HG02571 (cell line): Measurements from ENCODE around the gene CA11.
A peak's percentile ranks its signal among the peaks of the same experiment; 100 is the strongest.

ENCODE experiments used
- ATAC-seq: cut with Tn5 transposase; IDR thresholded peaks from one replicate; pipeline ENCODE4 v1.9.1; 2021; ENCODE audit warnings: mild to moderate bottlenecking, moderate library complexity; ENCODE audit not compliant: unreplicated experiment

The CA11 gene

DNA sequence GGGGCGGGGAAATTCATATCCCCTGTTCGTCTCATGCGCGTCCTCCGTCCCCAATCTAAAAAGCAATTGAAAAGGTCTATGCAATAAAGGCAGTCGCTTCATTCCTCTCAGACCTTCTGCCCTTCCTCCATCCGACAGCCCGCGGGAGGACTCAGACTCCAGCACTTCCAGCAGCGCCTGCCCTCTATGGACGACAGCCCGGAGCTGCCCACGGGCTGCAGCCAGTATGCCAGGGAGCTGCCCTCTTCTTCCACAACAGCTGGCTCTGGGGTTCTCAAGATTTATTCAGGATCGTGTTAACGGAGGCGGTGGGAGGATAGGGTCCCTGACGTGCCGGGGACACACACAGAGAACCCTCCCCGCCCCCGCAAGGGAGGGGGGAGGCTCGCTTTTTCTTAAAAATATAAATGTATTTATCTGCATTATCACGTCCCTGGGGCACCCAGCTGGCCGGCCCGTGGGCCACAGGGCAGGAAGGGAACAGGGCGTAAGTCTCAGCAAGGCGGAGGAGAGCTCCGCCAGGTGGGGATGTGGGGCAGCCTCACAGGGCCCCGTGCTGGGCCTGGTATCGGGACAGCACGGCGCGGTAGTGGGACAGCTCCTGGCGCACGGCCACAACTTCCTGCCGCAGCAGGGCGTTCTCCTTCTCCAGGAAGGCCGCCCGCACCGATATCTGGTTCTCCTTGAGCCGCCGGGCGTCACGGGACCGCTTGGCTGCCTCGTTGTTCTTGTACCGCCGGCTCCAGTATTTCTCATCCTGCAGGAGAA lies 15.5 kb downstream of the CA11 start:
- no peak for ATAC-seq

DNA sequence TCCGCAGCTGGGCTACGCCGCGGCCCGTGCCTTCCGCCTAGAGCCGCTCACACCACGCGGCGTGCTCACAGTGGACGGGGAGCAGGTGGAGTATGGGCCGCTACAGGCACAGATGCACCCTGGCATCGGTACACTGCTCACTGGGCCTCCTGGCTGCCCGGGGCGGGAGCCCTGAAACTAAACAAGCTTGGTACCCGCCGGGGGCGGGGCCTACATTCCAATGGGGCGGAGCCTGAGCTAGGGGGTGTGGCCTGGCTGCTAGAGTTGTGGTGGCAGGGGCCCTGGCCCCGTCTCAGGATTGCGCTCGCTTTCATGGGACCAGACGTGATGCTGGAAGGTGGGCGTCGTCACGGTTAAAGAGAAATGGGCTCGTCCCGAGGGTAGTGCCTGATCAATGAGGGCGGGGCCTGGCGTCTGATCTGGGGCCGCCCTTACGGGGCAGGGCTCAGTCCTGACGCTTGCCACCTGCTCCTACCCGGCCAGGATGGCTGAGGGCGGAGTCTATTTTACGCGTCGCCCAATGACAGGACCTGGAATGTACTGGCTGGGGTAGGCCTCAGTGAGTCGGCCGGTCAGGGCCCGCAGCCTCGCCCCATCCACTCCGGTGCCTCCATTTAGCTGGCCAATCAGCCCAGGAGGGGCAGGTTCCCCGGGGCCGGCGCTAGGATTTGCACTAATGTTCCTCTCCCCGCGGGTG lies 16.2 kb downstream of the CA11 start:
- no peak for ATAC-seq

DNA sequence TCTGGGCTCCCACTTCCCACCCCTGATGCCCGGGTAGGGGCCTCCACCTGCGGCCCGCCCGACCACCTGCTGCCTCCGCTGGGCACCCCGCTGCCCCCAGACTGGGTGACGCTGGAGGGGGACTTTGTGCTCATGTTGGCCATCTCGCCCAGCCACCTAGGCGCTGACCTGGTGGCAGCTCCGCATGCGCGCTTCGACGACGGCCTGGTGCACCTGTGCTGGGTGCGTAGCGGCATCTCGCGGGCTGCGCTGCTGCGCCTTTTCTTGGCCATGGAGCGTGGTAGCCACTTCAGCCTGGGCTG lies 16.7 kb downstream of the CA11 start:
- no peak for ATAC-seq

DNA sequence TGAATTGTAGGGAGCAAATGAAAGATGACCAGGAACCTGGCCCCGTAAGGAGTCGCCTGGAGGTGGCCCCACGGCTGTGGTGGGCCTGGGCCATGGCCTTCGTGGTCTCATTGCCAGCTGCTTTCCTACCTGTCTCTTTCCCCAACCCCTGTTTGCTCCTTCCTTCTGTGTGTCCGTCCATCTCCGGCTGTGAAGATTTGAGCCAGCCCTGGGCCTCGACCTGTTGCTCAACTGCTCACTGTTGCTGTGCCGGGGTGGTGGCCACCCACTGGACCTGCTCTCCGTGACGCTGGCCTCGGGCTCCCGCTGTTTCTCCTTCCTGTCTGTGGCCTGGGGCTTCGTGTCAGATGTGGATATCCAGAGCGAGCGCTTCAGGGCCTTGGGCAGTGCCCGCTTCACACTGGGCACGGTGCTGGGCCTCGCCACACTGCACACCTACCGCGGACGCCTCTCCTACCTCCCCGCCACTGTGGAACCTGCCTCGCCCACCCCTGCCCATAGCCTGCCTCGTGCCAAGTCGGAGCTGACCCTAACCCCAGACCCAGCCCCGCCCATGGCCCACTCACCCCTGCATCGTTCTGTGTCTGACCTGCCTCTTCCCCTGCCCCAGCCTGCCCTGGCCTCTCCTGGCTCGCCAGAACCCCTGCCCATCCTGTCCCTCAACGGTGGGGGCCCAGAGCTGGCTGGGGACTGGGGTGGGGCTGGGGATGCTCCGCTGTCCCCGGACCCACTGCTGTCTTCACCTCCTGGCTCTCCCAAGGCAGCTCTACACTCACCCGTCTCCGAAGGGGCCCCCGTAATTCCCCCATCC lies 17.3 kb downstream of the CA11 start:
- no peak for ATAC-seq

DNA sequence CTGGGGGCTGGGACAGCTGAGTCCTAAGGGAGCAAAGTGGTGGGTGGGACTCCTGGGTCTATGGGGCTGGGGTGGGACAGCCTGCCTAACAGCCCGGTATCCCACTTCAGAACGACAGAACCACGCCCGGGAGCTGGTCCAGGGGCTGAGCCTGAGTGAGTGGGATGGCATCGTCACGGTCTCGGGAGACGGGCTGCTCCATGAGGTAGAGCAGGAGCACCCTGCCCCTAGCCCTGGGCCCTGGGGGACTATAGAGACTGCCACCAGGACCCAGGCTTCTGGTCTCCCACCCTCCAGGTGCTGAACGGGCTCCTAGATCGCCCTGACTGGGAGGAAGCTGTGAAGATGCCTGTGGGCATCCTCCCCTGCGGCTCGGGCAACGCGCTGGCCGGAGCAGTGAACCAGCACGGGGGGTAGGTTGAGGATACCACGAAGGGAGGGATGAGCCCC lies 18.1 kb downstream of the CA11 start:
- ATAC-seq, result no peak

DNA sequence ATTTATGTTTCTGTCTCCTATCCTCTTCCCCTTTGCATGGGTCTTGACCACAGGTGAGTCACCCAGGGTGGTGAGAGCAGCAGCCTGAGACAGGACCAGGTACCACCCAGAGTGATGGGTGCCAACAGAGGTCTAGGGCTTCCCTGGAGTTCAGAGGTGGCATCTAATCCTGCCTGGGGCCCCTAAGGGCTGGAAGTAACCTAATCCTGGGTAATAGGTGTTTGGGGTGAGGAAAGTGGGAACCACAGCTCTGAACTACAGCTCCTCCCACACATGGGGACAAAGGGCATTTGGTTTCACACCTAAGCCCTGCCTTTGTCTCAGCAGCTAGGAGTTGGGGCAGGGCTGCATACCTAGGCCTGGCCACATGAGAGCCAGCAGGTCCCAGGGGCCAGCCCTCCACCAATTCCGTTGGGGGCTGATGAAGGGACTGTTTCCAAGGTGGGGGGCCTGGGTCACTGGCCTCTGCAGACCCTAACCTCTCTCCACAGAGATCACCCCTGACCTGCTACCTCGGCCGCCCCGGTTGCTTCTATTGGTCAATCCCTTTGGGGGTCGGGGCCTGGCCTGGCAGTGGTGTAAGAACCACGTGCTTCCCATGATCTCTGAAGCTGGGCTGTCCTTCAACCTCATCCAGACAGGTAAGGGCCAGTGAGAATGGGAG lies 18.7 kb downstream of the CA11 start:
- ATAC-seq, result no peak

DNA sequence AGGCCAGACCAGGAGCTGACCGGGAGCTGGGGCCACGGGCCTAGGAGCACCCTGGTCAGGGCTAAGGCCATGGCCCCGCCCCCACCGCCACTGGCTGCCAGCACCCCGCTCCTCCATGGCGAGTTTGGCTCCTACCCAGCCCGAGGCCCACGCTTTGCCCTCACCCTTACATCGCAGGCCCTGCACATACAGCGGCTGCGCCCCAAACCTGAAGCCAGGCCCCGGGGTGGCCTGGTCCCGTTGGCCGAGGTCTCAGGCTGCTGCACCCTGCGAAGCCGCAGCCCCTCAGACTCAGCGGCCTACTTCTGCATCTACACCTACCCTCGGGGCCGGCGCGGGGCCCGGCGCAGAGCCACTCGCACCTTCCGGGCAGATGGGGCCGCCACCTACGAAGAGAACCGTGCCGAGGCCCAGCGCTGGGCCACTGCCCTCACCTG lies 20.1 kb downstream of the CA11 start:
- ATAC-seq, result no peak

DNA sequence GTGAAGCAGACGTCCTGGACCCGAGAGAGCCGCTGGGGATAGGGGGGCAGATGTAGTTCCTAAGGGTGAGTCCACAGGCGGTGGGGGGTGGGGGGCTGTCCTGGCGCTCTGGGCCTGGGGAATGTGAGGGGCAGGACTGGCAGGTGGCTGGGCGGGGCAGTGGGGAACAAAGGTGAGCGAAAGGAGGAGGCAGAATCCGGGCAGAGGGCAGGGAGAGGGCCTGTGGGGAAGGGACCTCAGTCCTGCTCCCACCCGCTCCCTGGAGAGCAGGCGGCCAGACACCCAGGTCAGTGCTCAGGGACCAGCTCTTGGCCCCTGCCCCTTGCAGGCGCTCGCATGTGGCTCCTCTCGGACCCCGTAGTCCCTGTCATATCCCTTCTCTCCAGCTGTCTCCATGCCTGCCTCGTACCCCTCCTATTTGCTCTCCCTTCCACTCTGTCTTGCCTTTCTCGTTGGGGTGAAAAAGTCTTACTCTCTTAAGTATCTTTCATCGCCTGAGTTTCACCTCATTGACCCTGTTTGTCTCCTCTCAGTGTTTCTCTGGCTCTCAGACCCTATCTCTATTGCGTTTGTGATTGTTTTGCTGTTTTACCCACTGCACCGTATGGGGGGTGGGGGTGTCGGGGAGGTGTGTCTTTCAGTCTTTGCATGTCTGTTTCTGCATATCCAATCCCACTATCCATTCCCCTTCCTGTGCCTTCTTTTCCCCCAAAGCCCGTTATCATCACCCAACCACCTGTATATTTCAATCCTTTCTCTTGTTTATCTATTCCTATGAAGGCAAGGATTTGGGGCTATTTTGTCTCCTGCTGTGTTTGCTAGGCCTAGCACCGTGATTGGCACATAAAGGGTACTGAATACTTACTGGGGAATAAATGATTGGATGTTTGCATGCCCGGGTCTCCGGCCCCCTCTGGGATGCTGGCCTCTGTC lies 20.9 kb downstream of the CA11 start:
- no peak for ATAC-seq

DNA sequence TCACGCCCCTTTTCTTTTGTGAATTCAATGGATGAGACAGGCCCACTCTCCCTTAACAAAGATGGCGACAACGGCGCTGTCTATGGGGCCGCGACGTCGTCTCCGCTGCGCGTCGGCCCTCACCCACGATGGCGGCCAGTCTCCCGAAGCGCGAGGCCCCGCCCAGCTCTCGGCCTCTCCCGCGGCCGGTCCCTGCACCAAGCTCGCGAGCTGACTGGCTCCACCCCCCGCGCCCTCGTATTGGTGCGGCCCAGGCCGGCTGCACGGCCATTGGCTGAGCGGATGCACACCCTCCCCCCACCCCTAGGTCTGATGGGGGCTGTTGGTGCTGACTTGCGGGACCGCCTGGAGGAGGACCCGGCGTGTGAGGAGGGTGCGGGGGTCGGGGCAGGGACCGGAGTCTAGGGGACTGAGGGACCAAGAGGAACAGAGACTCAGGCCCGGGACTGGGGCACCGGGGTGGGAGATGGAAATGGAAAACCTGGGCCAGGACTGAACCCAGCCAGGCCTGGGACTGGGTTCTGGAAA lies 21.9 kb downstream of the CA11 start:
- ATAC-seq, result peak; percentile 54

DNA sequence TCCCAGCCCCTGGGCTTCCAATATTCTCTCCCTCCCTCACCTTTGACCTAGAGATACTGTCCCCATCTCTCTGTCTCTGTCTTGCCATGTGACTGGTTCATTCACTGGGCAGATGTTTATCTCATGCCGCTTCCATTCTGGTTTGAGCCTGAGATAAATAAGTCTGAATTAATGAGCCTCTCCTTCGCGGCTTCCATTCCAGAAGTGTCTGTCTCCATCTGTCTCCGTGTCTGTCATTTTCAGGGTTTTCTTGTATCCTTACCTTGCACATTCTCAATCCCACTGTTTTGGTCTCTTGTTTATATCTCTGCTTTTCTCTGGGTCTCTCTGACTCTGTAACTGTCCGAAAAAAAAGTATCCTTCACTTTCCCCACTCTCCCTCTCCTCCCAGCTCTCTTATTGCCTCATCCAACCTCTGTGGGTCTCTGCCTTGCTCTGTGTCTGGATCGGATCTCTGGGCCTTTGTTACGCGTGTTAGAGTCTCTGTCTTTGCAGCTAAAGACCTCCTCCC lies 22.4 kb downstream of the CA11 start:
- no peak for ATAC-seq

DNA sequence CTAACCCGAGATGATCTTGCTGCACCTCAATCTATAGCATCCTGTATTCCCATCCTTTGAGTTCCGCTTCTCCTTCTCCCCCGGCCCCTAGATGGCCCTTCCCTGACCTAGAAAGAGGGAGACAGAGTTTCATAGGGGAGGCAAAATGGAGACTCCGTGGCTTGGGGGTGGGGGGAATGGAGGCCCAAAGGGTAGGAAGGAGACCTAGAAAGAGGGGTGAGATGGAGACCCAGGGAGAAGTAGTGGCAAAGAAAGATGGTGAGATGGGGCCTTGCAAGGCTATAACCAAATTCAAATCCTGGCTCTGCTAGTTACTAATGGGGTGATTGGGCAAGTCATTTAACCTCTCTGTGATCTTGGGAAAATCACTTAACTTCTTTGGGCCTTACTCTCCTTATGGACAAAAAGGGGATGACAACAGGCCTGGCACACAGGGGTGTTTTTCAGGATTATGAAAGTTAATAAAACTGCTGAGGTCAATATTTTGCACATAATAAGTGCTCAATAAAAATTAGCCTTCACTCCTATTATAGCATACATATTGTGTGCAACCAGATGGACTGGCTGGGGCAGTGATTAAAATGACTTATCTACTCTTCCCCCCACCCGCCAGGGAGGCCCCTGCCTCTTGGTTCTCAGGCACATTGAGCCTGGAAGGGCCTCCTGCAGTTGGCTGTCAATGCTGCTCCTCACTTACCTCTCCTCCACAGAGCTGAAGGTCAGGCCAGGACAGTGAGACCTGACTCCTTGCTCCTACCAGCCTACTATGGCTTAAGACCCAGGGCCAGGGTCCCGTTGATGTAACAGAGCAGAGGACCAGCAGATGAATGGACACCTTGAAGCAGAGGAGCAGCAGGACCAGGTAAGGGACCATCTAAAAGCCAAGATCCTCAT lies 26.0 kb downstream of the CA11 start:
- ATAC-seq, result no peak

DNA sequence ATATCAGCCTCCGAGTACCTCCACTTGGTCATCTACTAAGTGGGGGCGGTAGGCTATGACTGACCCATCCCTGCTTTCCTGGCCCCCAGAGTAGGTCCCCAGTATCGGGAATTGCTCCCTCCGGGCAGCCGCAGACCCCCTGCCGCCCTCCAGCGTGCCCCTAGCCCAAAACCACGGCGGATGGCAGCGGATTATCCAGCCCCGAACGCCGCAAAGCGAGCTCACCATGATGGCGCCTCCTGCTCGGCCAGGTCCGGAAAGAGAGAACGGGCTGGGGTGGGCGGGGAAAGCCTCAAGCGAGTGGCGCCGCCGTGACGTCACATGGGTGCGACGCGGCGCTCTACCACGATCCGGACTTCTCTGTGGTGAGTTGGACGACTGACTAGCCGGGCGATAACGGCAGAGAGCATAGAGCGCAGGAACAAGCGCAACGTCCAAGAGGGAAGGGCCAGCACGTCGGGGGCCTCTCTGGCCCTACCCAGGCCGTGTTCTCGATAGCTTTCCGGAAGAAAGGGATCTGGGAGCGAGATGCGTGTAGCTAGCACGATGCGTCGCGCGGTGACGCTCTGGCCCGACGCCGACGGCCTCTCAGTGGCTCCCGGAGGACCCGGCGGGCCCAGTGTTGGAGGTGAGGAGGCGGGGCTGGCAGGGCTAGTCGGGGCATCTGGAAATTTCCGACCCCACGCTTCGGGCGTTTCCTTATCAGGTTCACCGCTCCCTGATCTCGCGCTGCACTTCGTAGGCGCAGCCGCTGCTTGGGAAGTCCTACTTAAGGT lies 26.9 kb downstream of the CA11 start, which contains the start of the genes RPL18 and SPHK2:
TSS of gene RPL18 (minus strand) at position 263 of the 776 bp plus-strand sequence. CDS start at position 228, 35 bp downstream.
TSS of gene SPHK2 (plus strand) at position 591 of the 776 bp plus-strand sequence. CDS start 1,009 bp downstream, outside the sequence.
- ATAC-seq, result peak; percentile 77

DNA sequence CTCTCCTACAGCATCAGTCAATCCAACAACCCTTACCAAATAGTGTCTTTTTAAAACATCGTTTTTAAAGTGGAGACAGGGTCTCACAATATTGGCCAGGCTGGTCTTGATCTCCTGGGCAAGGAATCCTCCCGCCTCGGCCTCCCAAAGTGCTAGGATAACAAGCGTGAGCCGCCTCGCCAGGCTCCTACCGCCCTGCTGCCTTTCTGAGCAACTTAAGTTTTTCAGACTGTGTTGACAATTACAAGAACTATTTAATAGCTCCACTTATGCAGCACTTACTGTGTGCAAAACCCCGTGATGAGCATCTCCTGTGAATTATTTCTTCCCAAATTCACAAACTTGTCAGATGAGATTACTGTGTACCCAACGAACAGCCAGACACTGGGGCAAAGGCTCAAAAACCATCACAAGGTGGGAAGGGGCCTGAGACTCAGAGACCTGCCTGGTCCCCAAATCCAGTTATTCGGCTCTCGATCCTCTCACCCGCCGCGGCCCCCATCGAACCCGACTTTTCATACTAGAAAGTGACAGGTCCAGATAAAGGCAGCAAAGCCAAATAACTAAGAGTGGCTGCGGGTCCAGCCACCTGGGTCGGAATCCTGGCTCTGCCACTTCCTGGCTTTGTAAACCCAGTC lies 27.6 kb downstream of the CA11 start:
- ATAC-seq, result no peak

DNA sequence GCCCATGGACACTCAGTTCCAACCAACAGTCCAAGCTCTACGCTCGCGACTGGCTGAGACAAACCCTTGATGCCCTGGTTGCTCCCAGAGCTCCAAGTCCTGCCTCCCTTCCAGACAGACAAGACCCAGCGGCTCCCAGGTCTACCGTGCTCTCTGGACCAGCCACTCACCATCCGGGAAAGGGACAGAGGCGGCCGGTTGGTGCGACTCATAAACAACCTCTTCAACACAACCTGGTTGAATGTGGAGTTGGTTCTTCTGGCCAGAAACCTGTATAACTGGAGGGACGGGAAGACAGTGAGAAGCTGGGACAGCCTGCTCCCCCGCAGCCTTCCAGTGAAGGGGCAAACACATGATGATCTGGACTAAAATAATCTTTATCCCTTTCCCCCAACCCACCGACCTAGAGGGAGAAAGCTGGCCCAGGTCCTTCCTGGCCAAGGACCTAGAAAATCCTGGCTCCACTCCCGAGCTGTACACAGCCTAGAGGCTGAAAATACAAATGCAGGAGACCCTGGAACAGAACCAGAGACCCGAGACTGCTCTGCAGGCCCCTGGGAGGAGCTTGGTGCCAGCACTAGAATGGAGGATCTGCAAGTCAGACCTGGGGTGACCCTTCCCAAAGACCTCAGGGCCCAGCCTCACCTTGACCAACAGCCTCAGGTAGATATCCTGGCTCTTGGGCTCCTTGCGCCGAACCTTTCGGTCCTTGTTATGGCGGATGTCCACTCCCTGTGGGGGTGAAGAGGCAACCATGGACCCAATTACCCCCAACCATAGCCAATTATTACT lies 28.6 kb downstream of the CA11 start:
- ATAC-seq, result no peak

DNA sequence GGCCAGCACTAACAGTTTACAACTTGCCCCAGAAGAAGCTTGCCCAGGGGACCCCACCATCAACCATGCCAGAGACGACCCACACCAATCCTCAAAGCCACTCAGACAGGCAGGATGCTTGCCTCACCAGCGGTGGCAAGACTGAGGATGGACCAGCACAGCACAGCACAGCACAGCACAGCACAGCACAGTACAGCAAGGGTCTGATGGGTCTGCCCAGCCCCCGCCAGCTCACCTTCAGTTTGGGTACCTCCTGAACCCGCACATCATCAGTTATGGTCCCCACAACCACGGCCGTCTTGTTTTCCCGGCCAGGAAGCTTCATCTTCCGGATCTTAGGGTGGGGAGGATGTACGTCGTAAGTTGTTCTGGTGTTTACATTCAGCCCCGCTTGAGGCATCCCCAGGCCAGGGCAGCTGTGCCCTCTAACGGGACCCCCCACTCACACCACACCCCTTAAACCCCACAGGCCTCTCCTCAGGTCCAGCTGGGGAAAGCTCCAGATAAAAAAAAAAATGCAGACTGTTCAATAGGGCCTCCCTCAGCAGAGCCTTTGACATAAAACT lies 29.4 kb downstream of the CA11 start:
- no peak for ATAC-seq

DNA sequence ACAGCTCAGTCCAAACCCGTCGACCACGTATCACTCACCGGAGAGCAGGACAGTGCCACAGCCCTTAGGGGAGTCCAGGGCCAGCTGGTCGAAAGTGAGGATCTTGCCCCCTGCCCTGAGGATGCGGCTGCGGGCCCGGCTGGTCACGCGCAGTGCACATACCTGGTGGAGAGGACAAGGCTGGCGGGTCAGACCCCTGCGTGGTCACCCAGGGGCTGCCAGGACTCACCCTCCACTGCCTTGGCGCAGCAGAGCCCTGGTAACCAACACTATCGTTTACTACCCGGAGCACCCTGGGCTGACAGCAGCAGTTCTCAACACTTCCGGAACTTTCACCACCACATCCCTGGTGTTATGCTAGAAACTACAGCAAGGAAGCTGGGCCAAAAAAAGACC lies 29.9 kb downstream of the CA11 start:
- ATAC-seq, result no peak
